Vagina (tissue), 2 donors: ENCODE results near the gene NHERF2.

Source experiments
- POLR2A ChIP-seq, 2 donors: fragments of 450-650 bp; IDR thresholded peaks; one replicate each; pipeline ENCODE4 v1.6.1; 2017; ENCODE audit warnings: antibody characterized with exemption in 2 of 2, mild to moderate bottlenecking in 2 of 2, moderate library complexity in 2 of 2
- POLR2AphosphoS5 ChIP-seq, 2 donors: sonication (generic); formaldehyde crosslinking; IDR thresholded peaks; one replicate each; pipeline ENCODE4 v1.9.0; 2017; ENCODE audit warnings: antibody characterized with exemption in 2 of 2, mild to moderate bottlenecking in 2 of 2, low read depth in 1 of 2; ENCODE audit not compliant: insufficient read depth in 1 of 2
- TF ChIP-seq, protein P1 (sequence below), 3 experiments: fragments of 450-650 bp in 2 of 3; fragments of 200-600 bp in 1 of 3; sonication (generic) in 1 of 3; IDR thresholded peaks; one replicate each; pipeline ENCODE4 v1.5.1; 2017 to 2019; ENCODE audit warnings: antibody characterized with exemption in 3 of 3, mild to moderate bottlenecking in 2 of 3, moderate library complexity in 2 of 3

GRCh38 chr16:2056681-2057407 is 30.1 kb downstream of the NHERF2 start:
- TF ChIP-seq POLR2AphosphoS5 (IDR thresholded peaks at IDR 0.05; ENCODE audit: insufficient read depth in 1 of 2, low read depth in 1 of 2) (no peak), POLR2A (IDR thresholded peaks at IDR 0.05) (no peak)
- TF ChIP-seq, protein P1, sequence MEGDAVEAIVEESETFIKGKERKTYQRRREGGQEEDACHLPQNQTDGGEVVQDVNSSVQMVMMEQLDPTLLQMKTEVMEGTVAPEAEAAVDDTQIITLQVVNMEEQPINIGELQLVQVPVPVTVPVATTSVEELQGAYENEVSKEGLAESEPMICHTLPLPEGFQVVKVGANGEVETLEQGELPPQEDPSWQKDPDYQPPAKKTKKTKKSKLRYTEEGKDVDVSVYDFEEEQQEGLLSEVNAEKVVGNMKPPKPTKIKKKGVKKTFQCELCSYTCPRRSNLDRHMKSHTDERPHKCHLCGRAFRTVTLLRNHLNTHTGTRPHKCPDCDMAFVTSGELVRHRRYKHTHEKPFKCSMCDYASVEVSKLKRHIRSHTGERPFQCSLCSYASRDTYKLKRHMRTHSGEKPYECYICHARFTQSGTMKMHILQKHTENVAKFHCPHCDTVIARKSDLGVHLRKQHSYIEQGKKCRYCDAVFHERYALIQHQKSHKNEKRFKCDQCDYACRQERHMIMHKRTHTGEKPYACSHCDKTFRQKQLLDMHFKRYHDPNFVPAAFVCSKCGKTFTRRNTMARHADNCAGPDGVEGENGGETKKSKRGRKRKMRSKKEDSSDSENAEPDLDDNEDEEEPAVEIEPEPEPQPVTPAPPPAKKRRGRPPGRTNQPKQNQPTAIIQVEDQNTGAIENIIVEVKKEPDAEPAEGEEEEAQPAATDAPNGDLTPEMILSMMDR (IDR thresholded peaks at IDR 0.05): peak in 1 of 3 experiments; percentile 25
